Neutrophil (primary cell): Measurements from ENCODE around the gene HOXB7.

Experiments used
- H3K27ac ChIP-seq: fragments of 200-600 bp; sonication (generic); 2 replicates; pipeline ENCODE4 v1.5.1; 2016; ENCODE audit warnings: mild to moderate bottlenecking, moderate library complexity
- H3K27me3 ChIP-seq: fragments of 200-600 bp; sonication (generic); 2 replicates; pipeline ENCODE4 v1.6.0; 2016; ENCODE audit warnings: mild to moderate bottlenecking
- H3K36me3 ChIP-seq: fragments of 200-600 bp; sonication (generic); 2 replicates; pipeline ENCODE4 v1.5.1; 2017
- H3K4me1 ChIP-seq, 2 experiments: fragments of 200-600 bp in 1 of 2; sonication (generic) in 1 of 2; 1 replicate in 1 of 2; 2 replicates in 1 of 2; pipeline versions ENCODE4 v1.5.1 to v1.6.1; 2013 to 2016; ENCODE audit warnings: low read depth in 1 of 2, low read length in 1 of 2, mild to moderate bottlenecking in 1 of 2, moderate library complexity in 1 of 2; ENCODE audit not compliant: control insufficient read depth in 1 of 2, insufficient read depth in 1 of 2
- H3K4me3 ChIP-seq, 2 experiments: fragments of 200-600 bp in 1 of 2; sonication (generic) in 1 of 2; 1 replicate in 1 of 2; 2 replicates in 1 of 2; pipeline ENCODE4 v1.5.1; 2013 to 2016; ENCODE audit warnings: low read depth in 1 of 2, low read length in 1 of 2, mild to moderate bottlenecking in 1 of 2, moderate library complexity in 1 of 2
- H3K9me3 ChIP-seq: fragments of 200-600 bp; sonication (generic); 2 replicates; pipeline ENCODE4 v1.5.1; 2016
- CTCF ChIP-seq: fragments of 200-600 bp; sonication (generic); IDR thresholded peaks from 2 replicates; pipeline ENCODE4 v1.5.1; 2016; ENCODE audit warnings: antibody characterized with exemption

The HOXB7 gene

GRCh38 chr17:48562934-48563333 lies 47.9 kb downstream of the HOXB7 start:
- no peaks in the 10 kb centered on the region for H3K9me3 ChIP-seq
- no peak overlapping the region for H3K4me3 ChIP-seq
- H3K36me3 ChIP-seq, result no peaks in the 10 kb centered on the region
- TF ChIP-seq CTCF, result no peak
- no peak overlapping the region for H3K27ac ChIP-seq
- H3K27me3 ChIP-seq, result peaks cover 100% of the 10 kb centered on the region
- no peaks in the 10 kb centered on the region for H3K4me1 ChIP-seq

- no peaks in the 10 kb centered on the region for H3K9me3 ChIP-seq
- no peaks in the 10 kb centered on the region for H3K4me1 ChIP-seq
- no peak overlapping the region for H3K27ac ChIP-seq
- H3K27me3 ChIP-seq, result peaks cover 100% of the 10 kb centered on the region
- TF ChIP-seq CTCF, result no peak
- H3K36me3 ChIP-seq, result no peaks in the 10 kb centered on the region
- H3K4me3 ChIP-seq, result no peak overlapping the region
Measured at GRCh38 chr17:48561884-48562810, 48.7 kb downstream of the HOXB7 start.

GRCh38 chr17:48559840-48560817 lies 50.7 kb downstream of the HOXB7 start:
- Histone ChIP-seq H3K4me1 (no peaks in the 10 kb centered on the region), H3K9me3 (no peaks in the 10 kb centered on the region), H3K36me3 (no peaks in the 10 kb centered on the region), H3K27me3 (peaks cover 100% of the 10 kb centered on the region), H3K4me3 (no peak overlapping the region), H3K27ac (no peak overlapping the region)
- no peak for TF ChIP-seq CTCF

GRCh38 chr17:48559122-48559839 lies 51.5 kb downstream of the HOXB7 start:
- no peaks in the 10 kb centered on the region for H3K4me1 ChIP-seq
- no peak overlapping the region for H3K4me3 ChIP-seq
- TF ChIP-seq CTCF, result no peak
- peaks cover 100% of the 10 kb centered on the region for H3K27me3 ChIP-seq
- no peak overlapping the region for H3K27ac ChIP-seq
- H3K9me3 ChIP-seq, result no peaks in the 10 kb centered on the region
- no peaks in the 10 kb centered on the region for H3K36me3 ChIP-seq

GRCh38 chr17:48558831-48559121 lies 52.0 kb downstream of the HOXB7 start:
- H3K27me3 ChIP-seq, result peaks cover 100% of the 10 kb centered on the region
- H3K4me1 ChIP-seq, result no peaks in the 10 kb centered on the region
- H3K4me3 ChIP-seq, result no peak overlapping the region
- no peak overlapping the region for H3K27ac ChIP-seq
- no peak for TF ChIP-seq CTCF
- no peaks in the 10 kb centered on the region for H3K36me3 ChIP-seq
- H3K9me3 ChIP-seq, result no peaks in the 10 kb centered on the region
